Mesenchymal stem cell (in vitro differentiated cells and primary cell): Measurements from ENCODE around the gene MOB2. TPM values are rescaled to one million over a fixed set of nuclear protein-coding genes. Genes with fewer than 3 reads are reported as not detected.

Source experiments
- DNase-seq: peaks from one replicate; pipeline ENCODE4 v3.0.0-alpha.2; 2013
- H2AFZ ChIP-seq: one replicate; pipeline ENCODE4 v1.6.1; 2013; ENCODE audit warnings: low read depth, mild to moderate bottlenecking, control low read depth, inconsistent platforms, low read length, moderate library complexity
- H2AK5ac ChIP-seq: 2 replicates; pipeline ENCODE4 v1.6.1; 2013; ENCODE audit warnings: low read length, moderate library complexity, mild to moderate bottlenecking, inconsistent platforms; ENCODE audit not compliant: severe bottlenecking
- H2BK120ac ChIP-seq: one replicate; pipeline ENCODE4 v1.6.1; 2013; ENCODE audit warnings: low read depth, mild to moderate bottlenecking, inconsistent platforms, low read length, moderate library complexity
- H2BK12ac ChIP-seq, 2 experiments: one replicate each; pipeline ENCODE4 v1.6.1; 2013; ENCODE audit warnings: inconsistent platforms in 2 of 2, low read length in 2 of 2, mild to moderate bottlenecking in 2 of 2, moderate library complexity in 2 of 2, control low read depth in 1 of 2
- H2BK15ac ChIP-seq: one replicate; pipeline ENCODE4 v1.6.1; 2013; ENCODE audit warnings: mild to moderate bottlenecking, low read depth, inconsistent platforms; ENCODE audit not compliant: poor library complexity, severe bottlenecking
- H2BK5ac ChIP-seq: 2 replicates; pipeline ENCODE4 v1.6.1; 2013; ENCODE audit warnings: low read depth, mild to moderate bottlenecking, low read length, control low read depth, inconsistent platforms; ENCODE audit not compliant: poor library complexity, severe bottlenecking
- H3K14ac ChIP-seq, 2 experiments: one replicate each; pipeline ENCODE4 v1.6.1; 2013; ENCODE audit warnings: inconsistent platforms in 2 of 2, low read length in 2 of 2, control low read depth in 1 of 2, mild to moderate bottlenecking in 1 of 2, moderate library complexity in 1 of 2
- H3K18ac ChIP-seq, 2 experiments: one replicate each; pipeline ENCODE4 v1.6.1; 2013; ENCODE audit warnings: inconsistent platforms in 2 of 2, low read length in 2 of 2, control low read depth in 1 of 2, low read depth in 1 of 2, mild to moderate bottlenecking in 1 of 2
- H3K23ac ChIP-seq, 2 experiments: one replicate each; pipeline ENCODE4 v1.6.1; 2013; ENCODE audit warnings: inconsistent platforms in 2 of 2, low read length in 2 of 2, mild to moderate bottlenecking in 2 of 2, moderate library complexity in 2 of 2, control low read depth in 1 of 2
- H3K27ac ChIP-seq: 2 replicates; pipeline ENCODE4 v1.5.1; 2013; ENCODE audit warnings: mild to moderate bottlenecking, moderate library complexity, low read length, control low read depth, inconsistent platforms; ENCODE audit not compliant: poor library complexity, severe bottlenecking
- H3K27me3 ChIP-seq, 2 experiments: 2 replicates each; pipeline versions ENCODE4 v1.6.1 to v1.7.0; 2013; ENCODE audit warnings: low read length in 2 of 2, mild to moderate bottlenecking in 2 of 2, moderate library complexity in 2 of 2, control low read depth in 1 of 2, inconsistent platforms in 1 of 2; ENCODE audit not compliant: control insufficient read depth in 1 of 2, insufficient read depth in 1 of 2
- H3K36me3 ChIP-seq, 2 experiments: 2 replicates each; pipeline versions ENCODE4 v1.6.1 to v1.7.0; 2013; ENCODE audit warnings: low read length in 2 of 2, control low read depth in 1 of 2, inconsistent platforms in 1 of 2, low read depth in 1 of 2, mild to moderate bottlenecking in 1 of 2; ENCODE audit not compliant: insufficient read depth in 2 of 2, control insufficient read depth in 1 of 2
- H3K4ac ChIP-seq, 2 experiments: one replicate each; pipeline ENCODE4 v1.6.1; 2013; ENCODE audit warnings: inconsistent platforms in 2 of 2, low read length in 2 of 2, mild to moderate bottlenecking in 2 of 2, moderate library complexity in 2 of 2, control low read depth in 1 of 2, low read depth in 1 of 2
- H3K4me1 ChIP-seq: 2 replicates; pipeline ENCODE4 v1.6.1; 2013; ENCODE audit warnings: low read depth, low read length, control low read depth; ENCODE audit not compliant: control insufficient read depth, insufficient read depth
- H3K4me2 ChIP-seq: 2 replicates; pipeline ENCODE4 v1.6.1; 2013; ENCODE audit warnings: low read length, mild to moderate bottlenecking, inconsistent platforms; ENCODE audit not compliant: poor library complexity, severe bottlenecking
- H3K4me3 ChIP-seq, 2 experiments: 2 replicates each; pipeline versions ENCODE4 v1.5.1 to v1.7.0; 2013; ENCODE audit warnings: low read length in 2 of 2, mild to moderate bottlenecking in 2 of 2, control low read depth in 1 of 2, low read depth in 1 of 2; ENCODE audit not compliant: insufficient read depth in 1 of 2
- H3K79me1 ChIP-seq: replicated peaks from 2 replicates; pipeline ENCODE4 v1.6.1; 2013; ENCODE audit warnings: mild to moderate bottlenecking, control low read depth, low read length, inconsistent platforms; ENCODE audit not compliant: poor library complexity, severe bottlenecking
- H3K9ac ChIP-seq: 2 replicates; pipeline ENCODE4 v1.7.0; 2013; ENCODE audit warnings: mild to moderate bottlenecking, low read length, moderate library complexity
- H3K9me3 ChIP-seq: 2 replicates; pipeline ENCODE4 v1.7.0; 2013; ENCODE audit warnings: mild to moderate bottlenecking, low read length; ENCODE audit not compliant: control insufficient read depth
- H4K8ac ChIP-seq: one replicate; pipeline ENCODE4 v1.6.1; 2013; ENCODE audit warnings: inconsistent platforms, mild to moderate bottlenecking, low read length, moderate library complexity
- H4K91ac ChIP-seq: one replicate; pipeline ENCODE4 v1.6.1; 2013; ENCODE audit warnings: mild to moderate bottlenecking, low read length, inconsistent platforms
- WGBS: methylation state at CpG from one replicate; pipeline ENCODE4 v1.1.7; 2013; ENCODE audit warnings: mixed read lengths; 5-methylcytosine and 5-hydroxymethylcytosine counted together
- polyA plus RNA-seq, 2 experiments: library from polyadenylated mRNA; stranded (reverse); fragments of 200-250 nt; gene quantifications; one replicate each; pipeline ENCODE4 v1.2.3, GENCODE V29; 2013

MOB2 gene, protein sequence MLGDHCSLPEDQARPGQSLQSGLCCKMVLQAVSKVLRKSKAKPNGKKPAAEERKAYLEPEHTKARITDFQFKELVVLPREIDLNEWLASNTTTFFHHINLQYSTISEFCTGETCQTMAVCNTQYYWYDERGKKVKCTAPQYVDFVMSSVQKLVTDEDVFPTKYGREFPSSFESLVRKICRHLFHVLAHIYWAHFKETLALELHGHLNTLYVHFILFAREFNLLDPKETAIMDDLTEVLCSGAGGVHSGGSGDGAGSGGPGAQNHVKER
- 10.6 TPM for polyA plus RNA-seq (2013, experiment 1 of 2)
- polyA plus RNA-seq (2013, experiment 2 of 2), result 10.7 TPM

GRCh38 chr11:1486054-1486825, at the start of gene MOB2:
Gene MOB2, minus strand, starts transcription at chr11:1486779. Its CDS starts 223 bp downstream, at chr11:1486556.
- H2AK5ac ChIP-seq, result no peak within 1 kb of the TSS
- H2BK5ac ChIP-seq, result no peak within 1 kb of the TSS
- no peak within 1 kb of the TSS for H2BK12ac ChIP-seq
- no peaks in the 10 kb centered on the region for H3K9me3 ChIP-seq
- DNase-seq, result no peak
- no peak within 1 kb of the TSS for H4K91ac ChIP-seq
- peak within 1 kb of the TSS; percentile 6 for H2BK15ac ChIP-seq
- peak within 1 kb of the TSS; percentile 49 for H3K9ac ChIP-seq
- no peak within 1 kb of the TSS for H2BK120ac ChIP-seq
- no peak within 1 kb of the TSS for H3K27ac ChIP-seq
- H3K4me2 ChIP-seq, result peak within 1 kb of the TSS; percentile 31
- 91% methylated on average over 31 of the region's 31 CpGs for WGBS
- H3K27me3 ChIP-seq, result no peaks in the 10 kb centered on the region
- H3K4me3 ChIP-seq, result peak within 1 kb of the TSS in 1 of 2 experiments; percentile 14
- H3K36me3 ChIP-seq, result peaks cover 0 to 41% of the 10 kb centered on the region in 2 experiments
- H3K23ac ChIP-seq, result no peak within 1 kb of the TSS
- H2AFZ ChIP-seq, result no peak within 1 kb of the TSS
- peaks cover 43% of the 10 kb centered on the region for H3K4me1 ChIP-seq
- no peak within 1 kb of the TSS for H4K8ac ChIP-seq
- peak within 1 kb of the TSS in 1 of 2 experiments; percentile 41 for H3K14ac ChIP-seq
- no peak within 1 kb of the TSS for H3K18ac ChIP-seq
- no peak within 1 kb of the TSS for H3K4ac ChIP-seq
- H3K79me1 ChIP-seq, result peaks cover 84% of the 10 kb centered on the region

- Histone ChIP-seq H3K18ac (no peak overlapping the region), H2BK5ac (no peak overlapping the region), H2BK120ac (no peak overlapping the region), H3K4me3 (no peak overlapping the region), H3K4me2 (no peak overlapping the region), H2BK15ac (no peak overlapping the region), H3K9me3 (peaks cover 7% of the 10 kb centered on the region), H3K14ac (no peak overlapping the region), H4K91ac (no peak overlapping the region), H3K79me1 (peaks cover 56% of the 10 kb centered on the region), H3K27ac (no peak overlapping the region), H4K8ac (no peak overlapping the region), H3K9ac (no peak overlapping the region), H3K23ac (peak overlapping the region in 1 of 2 experiments; percentile 90), H3K4me1 (peaks cover 18% of the 10 kb centered on the region), H3K27me3 (peaks cover 9 to 15% of the 10 kb centered on the region in 2 experiments), H2AK5ac (no peak overlapping the region), H3K36me3 (peaks cover 0 to 25% of the 10 kb centered on the region in 2 experiments), H2BK12ac (peak overlapping the region in 1 of 2 experiments; percentile 56), H3K4ac (no peak overlapping the region), H2AFZ (no peak overlapping the region)
- DNase-seq, result no peak
- 89% methylated on average over 13 of the region's 14 CpGs for WGBS
Observed at GRCh38 chr11:1534682-1535081, 48.1 kb upstream of the MOB2 start.

- H4K91ac ChIP-seq, result no peak overlapping the region
- H3K27ac ChIP-seq, result no peak overlapping the region
- no peak overlapping the region for H3K18ac ChIP-seq
- H3K9ac ChIP-seq, result no peak overlapping the region
- H2AFZ ChIP-seq, result no peak overlapping the region
- no peak overlapping the region for H3K4me3 ChIP-seq
- H3K79me1 ChIP-seq, result peaks cover 62% of the 10 kb centered on the region
- peaks cover 7% of the 10 kb centered on the region for H3K9me3 ChIP-seq
- no peak overlapping the region for H2BK120ac ChIP-seq
- H3K23ac ChIP-seq, result no peak overlapping the region
- no peak overlapping the region for H2BK12ac ChIP-seq
- H3K27me3 ChIP-seq, result peaks cover 6 to 11% of the 10 kb centered on the region in 2 experiments
- WGBS, result 97% methylated on average over 6 of the region's 7 CpGs
- DNase-seq, result no peak
- peaks cover 18% of the 10 kb centered on the region for H3K4me1 ChIP-seq
- no peak overlapping the region for H2BK15ac ChIP-seq
- H2BK5ac ChIP-seq, result no peak overlapping the region
- H2AK5ac ChIP-seq, result no peak overlapping the region
- peaks cover 0 to 30% of the 10 kb centered on the region in 2 experiments for H3K36me3 ChIP-seq
- H3K4ac ChIP-seq, result no peak overlapping the region
- H3K4me2 ChIP-seq, result no peak overlapping the region
- no peak overlapping the region for H3K14ac ChIP-seq
- H4K8ac ChIP-seq, result no peak overlapping the region
Observed at GRCh38 chr11:1534171-1534570, 47.6 kb upstream of the MOB2 start.

- 95% methylated on average over 10 of the region's 10 CpGs for WGBS
Observed at GRCh38 chr11:1533342-1533725, 46.8 kb upstream of the MOB2 start.

More at GRCh38 chr11:1533342-1533725, 46.8 kb upstream of the MOB2 start:
- Histone ChIP-seq H3K4me2 (no peak overlapping the region), H3K4me1 (peaks cover 24% of the 10 kb centered on the region), H3K27me3 (peaks cover 6 to 7% of the 10 kb centered on the region in 2 experiments), H3K14ac (no peak overlapping the region), H3K36me3 (peaks cover 0 to 37% of the 10 kb centered on the region in 2 experiments), H2AFZ (no peak overlapping the region), H2BK12ac (no peak overlapping the region), H2BK5ac (no peak overlapping the region), H3K18ac (no peak overlapping the region), H4K91ac (no peak overlapping the region), H3K23ac (no peak overlapping the region), H3K27ac (no peak overlapping the region), H3K9ac (no peak overlapping the region), H2AK5ac (no peak overlapping the region), H2BK120ac (no peak overlapping the region), H2BK15ac (no peak overlapping the region), H4K8ac (no peak overlapping the region), H3K4ac (no peak overlapping the region), H3K4me3 (no peak overlapping the region), H3K9me3 (peaks cover 5% of the 10 kb centered on the region), H3K79me1 (peaks cover 70% of the 10 kb centered on the region)
- no peak for DNase-seq
